Testis (tissue), 2 donors: ENCODE data around the gene FOXP4.

Experiments used
- POLR2A ChIP-seq: fragments of 450-650 bp; IDR thresholded peaks from one replicate; pipeline ENCODE4 v1.6.1; 2017; ENCODE audit warnings: antibody characterized with exemption, mild to moderate bottlenecking, moderate library complexity
- TF ChIP-seq, protein P1 (sequence below), 3 experiments: fragments of 450-650 bp in 2 of 3; fragments of 200-600 bp in 1 of 3; sonication (generic) in 1 of 3; IDR thresholded peaks; one replicate each; pipeline ENCODE4 v1.5.1; 2016 to 2019; ENCODE audit warnings: antibody characterized with exemption in 3 of 3, mild to moderate bottlenecking in 2 of 3, moderate library complexity in 1 of 3

DNA sequence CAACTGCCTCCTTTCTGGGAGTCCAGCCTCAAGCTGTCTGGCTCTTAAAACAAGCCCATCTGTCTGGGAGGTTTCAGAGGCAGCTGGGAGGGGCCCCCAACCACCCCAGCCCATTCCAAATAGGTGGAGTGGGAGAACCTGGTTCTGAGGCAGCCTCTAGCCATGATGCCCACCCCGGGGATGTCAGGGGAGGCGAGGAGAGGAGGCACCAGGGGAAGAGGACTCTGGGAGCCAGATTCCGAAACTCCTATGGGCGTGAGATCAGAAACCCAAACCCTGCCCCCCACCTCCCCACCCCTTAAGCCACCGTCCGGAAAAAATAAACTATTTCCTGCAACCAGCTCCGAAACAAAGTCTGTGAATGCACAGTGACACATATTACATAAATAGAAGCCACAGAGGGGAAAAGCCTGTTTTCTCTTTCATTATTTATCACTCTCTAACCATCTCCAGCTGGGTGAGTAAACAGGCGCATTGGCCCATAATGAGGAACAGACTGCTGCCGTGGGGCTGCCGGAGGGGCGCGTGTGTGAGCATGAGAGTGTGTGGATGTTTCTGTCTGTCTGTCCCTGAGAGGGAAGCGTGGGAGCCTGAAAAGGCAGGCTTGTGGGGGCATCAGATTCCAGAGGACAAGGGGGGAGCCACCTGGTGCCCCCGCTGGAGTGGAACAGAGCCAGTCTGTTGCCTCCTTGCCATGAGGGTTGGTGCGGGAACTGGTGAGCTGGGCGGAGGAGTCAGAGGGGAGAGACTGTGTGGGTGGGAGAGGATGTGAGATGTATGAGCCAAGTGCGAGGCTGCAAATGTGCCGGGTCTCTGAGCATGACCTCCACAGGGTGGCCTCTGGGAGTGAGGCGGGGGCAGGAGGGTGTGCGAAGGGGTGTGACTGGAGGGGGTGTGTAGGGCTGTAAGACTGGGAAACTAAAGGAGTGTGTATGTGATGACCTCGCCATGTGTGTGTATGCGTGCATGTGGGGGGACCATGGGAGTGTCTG is 14.3 kb upstream of the FOXP4 start:
- TF ChIP-seq POLR2A: no peak
- TF ChIP-seq, protein P1, sequence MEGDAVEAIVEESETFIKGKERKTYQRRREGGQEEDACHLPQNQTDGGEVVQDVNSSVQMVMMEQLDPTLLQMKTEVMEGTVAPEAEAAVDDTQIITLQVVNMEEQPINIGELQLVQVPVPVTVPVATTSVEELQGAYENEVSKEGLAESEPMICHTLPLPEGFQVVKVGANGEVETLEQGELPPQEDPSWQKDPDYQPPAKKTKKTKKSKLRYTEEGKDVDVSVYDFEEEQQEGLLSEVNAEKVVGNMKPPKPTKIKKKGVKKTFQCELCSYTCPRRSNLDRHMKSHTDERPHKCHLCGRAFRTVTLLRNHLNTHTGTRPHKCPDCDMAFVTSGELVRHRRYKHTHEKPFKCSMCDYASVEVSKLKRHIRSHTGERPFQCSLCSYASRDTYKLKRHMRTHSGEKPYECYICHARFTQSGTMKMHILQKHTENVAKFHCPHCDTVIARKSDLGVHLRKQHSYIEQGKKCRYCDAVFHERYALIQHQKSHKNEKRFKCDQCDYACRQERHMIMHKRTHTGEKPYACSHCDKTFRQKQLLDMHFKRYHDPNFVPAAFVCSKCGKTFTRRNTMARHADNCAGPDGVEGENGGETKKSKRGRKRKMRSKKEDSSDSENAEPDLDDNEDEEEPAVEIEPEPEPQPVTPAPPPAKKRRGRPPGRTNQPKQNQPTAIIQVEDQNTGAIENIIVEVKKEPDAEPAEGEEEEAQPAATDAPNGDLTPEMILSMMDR (IDR thresholded peaks at IDR 0.05): no peak
